Spleen (tissue), 11 donors: ENCODE measurements around the gene PLB1. TPM values are rescaled to one million over a fixed set of nuclear protein-coding genes. Genes with fewer than 3 reads are reported as not detected.
A peak's percentile ranks its signal among the peaks of the same experiment; 100 is the strongest.

Experiments used
- DNase-seq: peaks from one replicate; pipeline ENCODE4 v3.0.0-alpha.2; 2020
- H3K27ac ChIP-seq, 8 donors: fragments of 200-600 bp; sonication (generic) in 7 of 8; 1 replicate in 4 of 8; 2 replicates in 4 of 8; pipeline versions ENCODE4 v1.5.0 to v1.8.0; 2016 to 2021; ENCODE audit warnings: inconsistent platforms in 4 of 8, mild to moderate bottlenecking in 4 of 8, moderate library complexity in 1 of 8
- H3K27me3 ChIP-seq, 7 donors: fragments of 200-600 bp; sonication (generic) in 6 of 7; replicated peaks in 1 of 7; 1 replicate in 4 of 7; 2 replicates in 3 of 7; pipeline versions ENCODE4 v1.5.0 to v1.8.0; 2016 to 2021; ENCODE audit warnings: inconsistent platforms in 3 of 7, mild to moderate bottlenecking in 1 of 7
- H3K36me3 ChIP-seq, 6 donors: fragments of 200-600 bp; sonication (generic) in 5 of 6; 1 replicate in 4 of 6; 2 replicates in 2 of 6; pipeline versions ENCODE4 v1.5.0 to v1.8.0; 2016 to 2021; ENCODE audit warnings: inconsistent platforms in 2 of 6
- H3K4me1 ChIP-seq, 6 donors: fragments of 200-600 bp; sonication (generic) in 5 of 6; 1 replicate in 3 of 6; 2 replicates in 3 of 6; pipeline versions ENCODE4 v1.5.0 to v1.8.0; 2016 to 2021; ENCODE audit warnings: inconsistent platforms in 3 of 6
- H3K4me3 ChIP-seq, 8 donors: fragments of 200-600 bp; sonication (generic) in 7 of 8; 1 replicate in 4 of 8; 2 replicates in 4 of 8; pipeline versions ENCODE4 v1.5.0 to v1.8.0; 2016 to 2021; ENCODE audit warnings: inconsistent platforms in 4 of 8, mild to moderate bottlenecking in 4 of 8, moderate library complexity in 2 of 8
- H3K9me3 ChIP-seq, 8 donors: fragments of 200-600 bp; sonication (generic) in 7 of 8; 1 replicate in 4 of 8; 2 replicates in 4 of 8; pipeline versions ENCODE4 v1.5.0 to v1.8.0; 2016 to 2021; ENCODE audit warnings: inconsistent platforms in 4 of 8
- CTCF ChIP-seq, 11 experiments: fragments of 200-600 bp in 7 of 11; fragments of 450-650 bp in 4 of 11; sonication (generic) in 4 of 11; IDR thresholded peaks in 8 of 11; conservative IDR thresholded peaks in 3 of 11; 1 replicate in 7 of 11; 2 replicates in 4 of 11; pipeline versions ENCODE4 v1.4.0 to v1.8.0; 2016 to 2021; ENCODE audit warnings: antibody characterized with exemption in 11 of 11, inconsistent platforms in 4 of 11, mild to moderate bottlenecking in 1 of 11
- POLR2A ChIP-seq, 3 donors: fragments of 450-650 bp; IDR thresholded peaks; one replicate each; pipeline ENCODE4 v1.5.1; 2017; ENCODE audit warnings: antibody characterized with exemption in 3 of 3, mild to moderate bottlenecking in 1 of 3
- POLR2AphosphoS5 ChIP-seq, 3 donors: sonication (generic); formaldehyde crosslinking; IDR thresholded peaks; one replicate each; pipeline ENCODE4 v1.5.1; 2017; ENCODE audit warnings: antibody characterized with exemption in 3 of 3
- WGBS, 5 donors: extraction: QIAGEN DNeasy Blood & Tissue Kit in 3 of 5; methylation state at CpG; one replicate each; pipeline versions ENCODE4 v1.1.5 to v1.1.7; 2013 to 2018; 5-methylcytosine and 5-hydroxymethylcytosine counted together
- intact Hi-C: fragments of 100-400 bp; cut with DNase I; formaldehyde crosslinking; loops from one replicate; pipeline ENCODE4 v1.15.0; 2023; ENCODE audit warnings: low total_unique reads
- polyA plus RNA-seq, 3 donors: library from polyadenylated mRNA; stranded (reverse); fragments of 200-250 nt; gene quantifications; one replicate each; pipeline ENCODE4 v1.2.1, GENCODE V29; 2013
- total RNA-seq, 7 donors: library from RNA; depleted of rRNA in 3 of 7; stranded (reverse); fragments of >200 nt in 3 of 7; fragmentation: NEBNext Ultra II Directional in 4 of 7; extraction: Animal tissue kit (Norgen Biotek cat#: 25700) in 4 of 7; gene quantifications; one replicate each; pipeline versions ENCODE4 v1.1.0 to v1.2.1, GENCODE V29; 2016 to 2021
- donor health status: healthy with polysubstance abuse.
- donor health status: DM: no; HTN: no; CAD: no; lungs with moderate emphysema.
- donor health status: DM: no; HTN: no; CAD: no.
- donor health status: Bipolar disorder and iron deficiency.
- donor health status: healthy.
- donor health status: DM: no; HTN: no; CAD: no.
- donor health status: DM: yes; HTN: yes; CAD: no.

Gene PLB1
- total and polyA plus RNA-seq, 10 donors, result 3.8 to 45.7 (median 13.9) TPM

- H3K4me3 ChIP-seq, result peak overlapping the region in 5 of 8 donors; percentile 3 to 57 (median 15)
Observed at GRCh38 chr2:28601616-28602015, 105.8 kb downstream of the PLB1 start.

DNA sequence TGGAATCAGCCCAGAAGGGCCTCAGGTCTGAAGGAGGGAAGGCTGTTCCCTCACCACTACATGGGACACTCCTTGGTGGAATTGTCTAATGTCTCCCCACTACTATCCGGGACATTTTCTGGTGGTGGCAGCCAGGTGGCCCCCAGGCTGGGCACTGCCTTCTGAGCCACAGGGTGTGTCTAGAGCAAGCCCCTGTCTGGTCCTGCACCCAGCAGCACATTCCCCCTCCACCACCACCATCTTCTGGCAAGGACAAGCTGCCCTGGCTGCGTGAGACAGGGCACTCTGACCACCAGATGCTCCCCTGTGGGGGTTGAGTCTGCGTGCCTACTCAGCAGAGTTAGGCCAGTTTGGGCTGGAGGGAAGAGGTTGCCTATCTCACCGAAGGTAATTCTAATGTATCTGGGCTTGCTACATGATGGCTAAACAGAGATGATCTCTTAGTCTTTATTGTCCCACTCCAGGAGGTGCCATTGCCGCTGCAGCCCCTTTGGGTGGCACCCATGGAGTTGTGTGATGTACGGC lies 106.3 kb downstream of the PLB1 start:
- no peak for TF ChIP-seq POLR2A (IDR thresholded peaks at IDR 0.05)
- TF ChIP-seq CTCF (IDR thresholded peaks at IDR 0.05 in 8 of 11, conservative IDR thresholded peaks at IDR 0.05 in 3 of 11), result no peak
- TF ChIP-seq POLR2AphosphoS5 (IDR thresholded peaks at IDR 0.05), result no peak
- Histone ChIP-seq H3K36me3 (no peaks in the 10 kb centered on the region), H3K4me1 (peaks cover 0 to 51% (median 6%) of the 10 kb centered on the region in 6 donors), H3K27ac (peak overlapping the region in 7 of 8 donors; percentile 58 to 89 (median 72)), H3K4me3 (peak overlapping the region in 5 of 8 donors; percentile 3 to 57 (median 15)), H3K9me3 (no peaks in the 10 kb centered on the region), H3K27me3 (no peaks in the 10 kb centered on the region)
- DNase-seq, result peak; percentile 71
- intact Hi-C loops, result no loop called here
- WGBS, 5 donors, result 64 to 95% (median 73%) methylated on average over 4 to 6 of the region's 6 CpGs

More at GRCh38 chr2:28601616-28602015, 105.8 kb downstream of the PLB1 start:
- peak; percentile 77 for DNase-seq
- Histone ChIP-seq H3K27me3 (no peaks in the 10 kb centered on the region), H3K27ac (peak overlapping the region in 7 of 8 donors; percentile 58 to 89 (median 77)), H3K9me3 (no peaks in the 10 kb centered on the region), H3K4me1 (peaks cover 0 to 46% (median 6%) of the 10 kb centered on the region in 6 donors), H3K36me3 (no peaks in the 10 kb centered on the region)
- 35 to 58% (median 55%) methylated on average over 2 of the region's 2 CpGs for WGBS, 5 donors
- TF ChIP-seq POLR2A (IDR thresholded peaks at IDR 0.05) (no peak), POLR2AphosphoS5 (IDR thresholded peaks at IDR 0.05) (peak in 1 of 3 donors; percentile 25)
- intact Hi-C loops, result no loop called here

DNA sequence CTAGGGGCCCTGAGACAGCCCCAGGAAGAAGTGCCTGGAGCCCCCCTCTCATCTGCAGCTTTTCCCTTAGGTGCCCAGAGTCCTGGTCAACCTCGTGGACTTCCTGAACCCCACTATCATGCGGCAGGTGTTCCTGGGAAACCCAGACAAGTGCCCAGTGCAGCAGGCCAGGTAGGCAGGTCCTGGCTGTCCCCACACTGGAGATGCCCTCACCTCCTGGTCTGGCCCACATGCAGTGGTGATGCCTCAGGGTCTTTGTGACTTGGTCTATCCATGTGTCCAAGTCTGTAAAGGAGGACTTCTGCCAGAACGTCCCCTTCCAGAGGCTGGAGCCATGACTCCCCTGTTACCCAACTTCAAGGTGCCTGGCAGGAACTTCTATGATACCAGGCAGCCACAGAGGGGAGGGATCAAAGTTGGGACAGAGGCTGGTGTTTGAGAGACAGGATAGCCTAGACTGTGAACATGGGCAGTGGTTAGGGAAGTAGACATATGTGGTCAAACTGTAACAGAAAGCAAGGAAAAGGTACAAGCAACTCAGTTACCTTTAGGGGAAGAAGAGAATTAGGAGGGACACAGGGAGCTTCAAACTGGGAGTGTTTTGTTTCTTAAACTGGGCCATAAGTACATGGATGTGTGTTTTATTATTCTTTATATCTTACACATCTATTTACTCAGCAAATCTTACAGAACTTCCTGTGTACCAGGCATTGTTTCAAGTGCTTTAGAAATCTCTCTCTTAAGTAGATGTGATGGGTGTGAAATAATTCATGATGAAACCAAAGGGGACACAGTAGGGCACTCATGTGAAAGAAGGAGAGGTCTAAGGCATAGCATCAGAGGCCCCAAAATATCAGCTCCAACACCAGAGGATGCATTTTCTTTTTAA lies 107.1 kb downstream of the PLB1 start:
- peak overlapping the region in 7 of 8 donors; percentile 58 to 89 (median 72) for H3K27ac ChIP-seq
- peak; percentile 66 for DNase-seq
- peak overlapping the region in 3 of 8 donors; percentile 15 to 57 (median 35) for H3K4me3 ChIP-seq
- peaks cover 0 to 3% (median 0%) of the 10 kb centered on the region in 6 donors for H3K36me3 ChIP-seq
- H3K27me3 ChIP-seq, result no peaks in the 10 kb centered on the region
- intact Hi-C loops, result no loop called here
- H3K4me1 ChIP-seq, result peaks cover 0 to 54% (median 6%) of the 10 kb centered on the region in 6 donors
- 33 to 83% (median 69%) methylated on average over 1 to 3 of the region's 3 CpGs for WGBS, 5 donors
- H3K9me3 ChIP-seq, result no peaks in the 10 kb centered on the region
- TF ChIP-seq POLR2AphosphoS5 (IDR thresholded peaks at IDR 0.05) (peak in 1 of 3 donors; percentile 35), POLR2A (IDR thresholded peaks at IDR 0.05) (no peak)

DNA sequence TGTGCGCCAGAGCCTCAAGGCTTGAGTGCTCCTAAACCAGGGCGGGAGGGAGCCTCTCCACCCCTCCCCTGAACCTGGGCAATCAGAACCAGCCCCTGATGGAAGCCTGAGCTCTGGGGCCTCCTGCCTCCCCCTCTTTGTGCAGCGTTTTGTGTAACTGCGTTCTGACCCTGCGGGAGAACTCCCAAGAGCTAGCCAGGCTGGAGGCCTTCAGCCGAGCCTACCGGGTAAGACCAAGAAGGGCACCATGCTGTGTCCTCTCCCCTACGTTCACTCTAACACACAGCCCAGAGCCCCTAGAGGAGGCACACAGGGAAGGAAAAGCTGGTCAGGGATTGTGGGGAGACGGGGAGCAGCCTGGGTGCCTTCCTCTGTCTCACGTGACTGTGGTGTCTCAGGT lies 108.0 kb downstream of the PLB1 start:
- TF ChIP-seq POLR2A (IDR thresholded peaks at IDR 0.05), result no peak
- TF ChIP-seq CTCF (IDR thresholded peaks at IDR 0.05 in 8 of 11, conservative IDR thresholded peaks at IDR 0.05 in 3 of 11), result no peak
- TF ChIP-seq POLR2AphosphoS5 (IDR thresholded peaks at IDR 0.05), result no peak
- intact Hi-C loops, result no loop called here
- 71 to 90% (median 78%) methylated on average over 3 to 10 of the region's 10 CpGs for WGBS, 5 donors
- H3K27ac ChIP-seq, result peak overlapping the region in 6 of 8 donors; percentile 44 to 89 (median 80)
- H3K4me3 ChIP-seq, result peak overlapping the region in 1 of 8 donors; percentile 57
- peaks cover 0 to 54% (median 6%) of the 10 kb centered on the region in 6 donors for H3K4me1 ChIP-seq
- H3K9me3 ChIP-seq, result no peaks in the 10 kb centered on the region
- H3K36me3 ChIP-seq, result peaks cover 0 to 4% (median 0%) of the 10 kb centered on the region in 6 donors
- H3K27me3 ChIP-seq, result no peaks in the 10 kb centered on the region
- DNase-seq, result peak; percentile 62
